Keratinocyte (primary cell): ENCODE data around the gene RAB7B. TPM values are rescaled to one million over a fixed set of nuclear protein-coding genes. Genes with fewer than 3 reads are reported as not detected.

Source experiments
- DNase-seq: peaks from one replicate; pipeline ENCODE4 v3.0.0-alpha.2; 2011; ENCODE audit warnings: low read depth, missing footprints, low spot score
- FAIRE-seq: peaks from 2 replicates; lab custom pipeline; 2011; peaks lifted over from hg19 to GRCh38; lab: Jason Lieb, UNC
- H2AFZ ChIP-seq: 2 replicates; pipeline ENCODE4 v1.6.0; 2012; ENCODE audit warnings: low read length, control low read depth, inconsistent platforms; ENCODE audit not compliant: control insufficient read depth
- H3K27ac ChIP-seq: 2 replicates; pipeline ENCODE4 v1.5.1; 2011; ENCODE audit warnings: low read length; ENCODE audit not compliant: control insufficient read depth, insufficient read depth
- H3K27me3 ChIP-seq: 3 replicates; pipeline ENCODE4 v1.6.0; 2011; ENCODE audit warnings: low read length; ENCODE audit not compliant: control insufficient read depth, insufficient read depth; ENCODE audit errors: extremely low read depth
- H3K36me3 ChIP-seq, 2 experiments: 2 replicates in 1 of 2; 3 replicates in 1 of 2; pipeline ENCODE4 v1.5.1; 2011; ENCODE audit warnings: low read length in 2 of 2, mild to moderate bottlenecking in 1 of 2; ENCODE audit not compliant: control insufficient read depth in 2 of 2, insufficient read depth in 2 of 2; ENCODE audit errors: extremely low read depth in 1 of 2
- H3K4me1 ChIP-seq: 3 replicates; pipeline ENCODE4 v1.5.1; 2011; ENCODE audit warnings: low read length; ENCODE audit not compliant: control insufficient read depth, insufficient read depth; ENCODE audit errors: extremely low read depth
- H3K4me2 ChIP-seq: 3 replicates; pipeline ENCODE4 v1.6.0; 2011; ENCODE audit warnings: low read depth, low read length; ENCODE audit not compliant: control insufficient read depth, insufficient read depth; ENCODE audit errors: extremely low read depth
- H3K4me3 ChIP-seq, 3 experiments: fragments of 200-600 bp in 1 of 3; sonication (generic) in 1 of 3; 2 replicates in 2 of 3; 3 replicates in 1 of 3; pipeline ENCODE4 v1.5.1; 2011 to 2016; ENCODE audit warnings: low read length in 3 of 3, mild to moderate bottlenecking in 3 of 3, control low read depth in 2 of 3, inconsistent platforms in 1 of 3, low read depth in 1 of 3, mixed read lengths in 1 of 3, mixed run types in 1 of 3, moderate library complexity in 1 of 3; ENCODE audit not compliant: control insufficient read depth in 2 of 3, insufficient read depth in 2 of 3; ENCODE audit errors: extremely low read depth in 1 of 3
- H3K79me2 ChIP-seq: 2 replicates; pipeline ENCODE4 v1.6.0; 2012; ENCODE audit warnings: low read length; ENCODE audit not compliant: control insufficient read depth, insufficient read depth
- H3K9ac ChIP-seq: 3 replicates; pipeline ENCODE4 v1.6.0; 2011; ENCODE audit warnings: low read length; ENCODE audit not compliant: control insufficient read depth, insufficient read depth; ENCODE audit errors: extremely low read depth
- H3K9me1 ChIP-seq: 3 replicates; pipeline ENCODE4 v1.6.0; 2011; ENCODE audit warnings: low read length; ENCODE audit not compliant: control insufficient read depth, insufficient read depth; ENCODE audit errors: extremely low read depth
- H3K9me3 ChIP-seq: 2 replicates; pipeline ENCODE4 v1.5.1; 2012; ENCODE audit warnings: low read depth, low read length; ENCODE audit not compliant: control insufficient read depth
- H4K20me1 ChIP-seq: 3 replicates; pipeline ENCODE4 v1.6.0; 2011; ENCODE audit warnings: low read length; ENCODE audit not compliant: control insufficient read depth, insufficient read depth; ENCODE audit errors: extremely low read depth
- CTCF ChIP-seq, 3 experiments: IDR thresholded peaks in 1 of 3; conservative IDR thresholded peaks in 1 of 3; optimal IDR thresholded peaks in 1 of 3; 2 replicates in 2 of 3; 3 replicates in 1 of 3; pipeline versions ENCODE3 to v1.5.1; 2011; ENCODE audit warnings: low read length in 3 of 3, mild to moderate bottlenecking in 3 of 3, moderate library complexity in 2 of 3, control low read depth in 1 of 3, inconsistent platforms in 1 of 3; ENCODE audit not compliant: insufficient read depth in 2 of 3; ENCODE audit errors: extremely low read depth in 1 of 3
- EZH2 ChIP-seq: IDR thresholded peaks from one replicate; pipeline ENCODE4 v1.6.1; 2012; ENCODE audit warnings: inconsistent platforms, mild to moderate bottlenecking, low read length, moderate library complexity
- dilution Hi-C: fragments of 300-500 bp; cut with MboI; formaldehyde crosslinking; loops from one replicate; pipeline ENCODE4 v1.7.0; 2020; ENCODE audit warnings: low sequenced_read_pairs; ENCODE audit not compliant: extremely low pct_ligation_motif_present
- polyA plus RNA-seq, 5 experiments: library from polyadenylated mRNA; depleted of rRNA in 3 of 5; stranded (reverse) in 3 of 5; stranded (forward) in 1 of 5; unstranded in 1 of 5; fragments of >200 nt; gene quantifications; 1 replicate in 1 of 5; 2 replicates in 3 of 5; 3 replicates in 1 of 5; pipeline versions ENCODE4 v1.2.1 to v1.2.3, GENCODE V29; 2011 to 2012; ENCODE audit warnings: missing spikeins in 2 of 5, low read depth in 1 of 5, low replicate concordance in 1 of 5

Gene RAB7B
- polyA plus RNA-seq, 1 donor (not counting 4 experiments of a cell fraction or from before 2014, with no cell fraction given), result 47.8 TPM

DNA sequence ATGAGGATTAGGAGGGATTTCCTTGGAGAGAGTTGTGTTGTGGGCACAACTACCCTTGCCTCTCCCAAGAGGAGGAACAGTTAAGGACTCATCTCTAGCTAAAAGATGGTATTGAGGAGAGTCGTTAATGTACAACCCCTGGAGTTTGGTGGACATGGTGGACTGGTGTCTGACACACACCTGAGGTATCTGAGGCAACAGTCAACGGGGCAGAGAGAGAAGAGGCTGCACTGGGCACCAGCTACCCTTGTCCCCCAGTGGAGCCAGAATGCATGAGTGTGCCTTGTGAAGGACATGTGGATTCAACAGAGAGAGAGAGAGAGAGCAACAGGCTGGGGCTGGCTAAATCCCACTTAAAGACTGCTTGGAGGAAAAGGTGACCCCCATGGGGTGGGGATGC, 13.0 kb downstream of the RAB7B start:
- H3K9me1 ChIP-seq, result no peaks in the 10 kb centered on the region
- H3K4me3 ChIP-seq, result no peak overlapping the region
- no peaks in the 10 kb centered on the region for H3K79me2 ChIP-seq
- dilution Hi-C loops, result no loop called here
- no peaks in the 10 kb centered on the region for H4K20me1 ChIP-seq
- H3K4me1 ChIP-seq, result peaks cover 2% of the 10 kb centered on the region
- no peaks in the 10 kb centered on the region for H3K9me3 ChIP-seq
- H3K36me3 ChIP-seq, result peaks cover 18 to 32% of the 10 kb centered on the region in 2 experiments
- H3K27me3 ChIP-seq, result no peaks in the 10 kb centered on the region
- no peak overlapping the region for H3K9ac ChIP-seq
- H2AFZ ChIP-seq, result no peak overlapping the region
- FAIRE-seq (no peak), DNase-seq (no peak)
- H3K27ac ChIP-seq, result no peak overlapping the region
- no peak for TF ChIP-seq EZH2
- no peak for TF ChIP-seq CTCF (optimal IDR thresholded peaks at IDR 0.05 in 1 of 3, IDR thresholded peaks at IDR 0.05 in 1 of 3, conservative IDR thresholded peaks at IDR 0.05 in 1 of 3; ENCODE audit: extremely low read depth in 1 of 3, insufficient read depth in 2 of 3, low read length in 3 of 3)
- H3K4me2 ChIP-seq, result no peak overlapping the region

DNA sequence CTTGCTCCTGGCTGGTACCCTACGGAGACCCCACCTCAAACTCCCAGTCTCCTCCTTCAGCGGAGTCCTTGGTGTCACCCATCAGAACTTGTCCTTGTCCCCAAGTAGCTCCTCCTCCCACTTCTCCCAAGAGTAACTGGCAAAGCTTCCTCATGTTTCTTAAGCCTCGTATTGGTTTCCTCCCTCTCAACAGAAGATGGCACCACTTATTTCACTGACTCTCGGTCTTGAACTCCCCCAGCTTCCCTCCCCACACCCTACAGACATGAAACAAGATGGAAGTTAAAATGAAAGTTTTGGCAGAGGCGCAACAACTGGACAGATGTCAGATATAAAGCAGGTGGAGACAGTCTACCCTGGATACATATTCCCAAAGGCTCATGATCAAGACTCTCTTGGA, 13.4 kb downstream of the RAB7B start:
- Histone ChIP-seq H2AFZ (no peak overlapping the region), H3K27ac (no peak overlapping the region), H3K36me3 (peaks cover 20 to 32% of the 10 kb centered on the region in 2 experiments), H3K4me3 (no peak overlapping the region), H3K9ac (no peak overlapping the region), H4K20me1 (no peaks in the 10 kb centered on the region), H3K4me1 (peaks cover 6% of the 10 kb centered on the region), H3K4me2 (no peak overlapping the region), H3K79me2 (no peaks in the 10 kb centered on the region), H3K9me1 (no peaks in the 10 kb centered on the region), H3K27me3 (no peaks in the 10 kb centered on the region), H3K9me3 (no peaks in the 10 kb centered on the region)
- DNase-seq, result no peak
- no peak for FAIRE-seq
- dilution Hi-C loops, result no loop called here
- TF ChIP-seq CTCF (optimal IDR thresholded peaks at IDR 0.05 in 1 of 3, IDR thresholded peaks at IDR 0.05 in 1 of 3, conservative IDR thresholded peaks at IDR 0.05 in 1 of 3; ENCODE audit: extremely low read depth in 1 of 3, insufficient read depth in 2 of 3, low read length in 3 of 3) (no peak), EZH2 (no peak)
